Glutamatergic neuron (in vitro differentiated cells): ENCODE results near the gene SLCO2A1. TPM values are rescaled to one million over a fixed set of nuclear protein-coding genes. Genes with fewer than 3 reads are reported as not detected.

Experiments
- DNase-seq: peaks from one replicate; pipeline ENCODE4 v3.0.0; 2022
- H3K27ac Mint-ChIP-seq: one replicate; pipeline ENCODE4 v1.8.0; 2020; ENCODE audit warnings: mild to moderate bottlenecking, mixed read lengths, inconsistent platforms; ENCODE audit not compliant: unreplicated experiment
- H3K27me3 Mint-ChIP-seq: one replicate; pipeline ENCODE4 v1.8.0; 2020; ENCODE audit warnings: mild to moderate bottlenecking, moderate library complexity, mixed read lengths, inconsistent platforms; ENCODE audit not compliant: unreplicated experiment
- H3K36me3 Mint-ChIP-seq: one replicate; pipeline ENCODE4 v1.8.0; 2020; ENCODE audit warnings: mild to moderate bottlenecking, mixed read lengths, inconsistent platforms; ENCODE audit not compliant: unreplicated experiment
- H3K4me1 Mint-ChIP-seq: one replicate; pipeline ENCODE4 v1.8.0; 2020; ENCODE audit warnings: mild to moderate bottlenecking, low read depth, mixed read lengths, inconsistent platforms; ENCODE audit not compliant: unreplicated experiment
- H3K4me3 Mint-ChIP-seq: one replicate; pipeline ENCODE4 v1.8.0; 2020; ENCODE audit warnings: mild to moderate bottlenecking, mixed read lengths, inconsistent platforms; ENCODE audit not compliant: unreplicated experiment
- H3K9me3 Mint-ChIP-seq: one replicate; pipeline ENCODE4 v1.8.0; 2020; ENCODE audit warnings: mild to moderate bottlenecking, moderate library complexity, mixed read lengths, inconsistent platforms; ENCODE audit not compliant: unreplicated experiment
- total RNA-seq: library from RNA; stranded (reverse); fragmentation: NEBNext Ultra II Directional; extraction: Animal tissue kit (Norgen Biotek cat#: 25700); gene quantifications from one replicate; pipeline ENCODE4 v1.2.1, GENCODE V29; 2021; ENCODE audit not compliant: unreplicated experiment
- TF ChIP-seq, protein P1 (sequence below): fragments of 200-600 bp; sonication (generic); IDR thresholded peaks from one replicate; pipeline ENCODE4 v1.5.0; 2021; ENCODE audit not compliant: partially characterized antibody, unreplicated experiment

Gene SLCO2A1
- total RNA-seq, 1 donor from 2014 or later = not detected

GRCh38 chr3:133979553-133979952 is 50.2 kb downstream of the SLCO2A1 start:
- Mint-ChIP-seq H3K9me3 (peaks cover 5% of the 10 kb centered on the region), H3K36me3 (peaks cover 14% of the 10 kb centered on the region), H3K4me1 (no peaks in the 10 kb centered on the region), H3K27ac (no peak overlapping the region), H3K27me3 (peaks cover 10% of the 10 kb centered on the region), H3K4me3 (no peak overlapping the region)
- TF ChIP-seq, protein P1, sequence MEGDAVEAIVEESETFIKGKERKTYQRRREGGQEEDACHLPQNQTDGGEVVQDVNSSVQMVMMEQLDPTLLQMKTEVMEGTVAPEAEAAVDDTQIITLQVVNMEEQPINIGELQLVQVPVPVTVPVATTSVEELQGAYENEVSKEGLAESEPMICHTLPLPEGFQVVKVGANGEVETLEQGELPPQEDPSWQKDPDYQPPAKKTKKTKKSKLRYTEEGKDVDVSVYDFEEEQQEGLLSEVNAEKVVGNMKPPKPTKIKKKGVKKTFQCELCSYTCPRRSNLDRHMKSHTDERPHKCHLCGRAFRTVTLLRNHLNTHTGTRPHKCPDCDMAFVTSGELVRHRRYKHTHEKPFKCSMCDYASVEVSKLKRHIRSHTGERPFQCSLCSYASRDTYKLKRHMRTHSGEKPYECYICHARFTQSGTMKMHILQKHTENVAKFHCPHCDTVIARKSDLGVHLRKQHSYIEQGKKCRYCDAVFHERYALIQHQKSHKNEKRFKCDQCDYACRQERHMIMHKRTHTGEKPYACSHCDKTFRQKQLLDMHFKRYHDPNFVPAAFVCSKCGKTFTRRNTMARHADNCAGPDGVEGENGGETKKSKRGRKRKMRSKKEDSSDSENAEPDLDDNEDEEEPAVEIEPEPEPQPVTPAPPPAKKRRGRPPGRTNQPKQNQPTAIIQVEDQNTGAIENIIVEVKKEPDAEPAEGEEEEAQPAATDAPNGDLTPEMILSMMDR = no peak
- DNase-seq = no peak

- H3K4me1 Mint-ChIP-seq = no peaks in the 10 kb centered on the region
- peak overlapping the region; percentile 46 for H3K27ac Mint-ChIP-seq
- H3K36me3 Mint-ChIP-seq = peaks cover 8% of the 10 kb centered on the region
- peak overlapping the region; percentile 21 for H3K4me3 Mint-ChIP-seq
- TF ChIP-seq, protein P1 = no peak
- H3K9me3 Mint-ChIP-seq = peaks cover 5% of the 10 kb centered on the region
- peaks cover 9% of the 10 kb centered on the region for H3K27me3 Mint-ChIP-seq
- no peak for DNase-seq
Observed at GRCh38 chr3:133977568-133977967, 52.2 kb downstream of the SLCO2A1 start.

DNA sequence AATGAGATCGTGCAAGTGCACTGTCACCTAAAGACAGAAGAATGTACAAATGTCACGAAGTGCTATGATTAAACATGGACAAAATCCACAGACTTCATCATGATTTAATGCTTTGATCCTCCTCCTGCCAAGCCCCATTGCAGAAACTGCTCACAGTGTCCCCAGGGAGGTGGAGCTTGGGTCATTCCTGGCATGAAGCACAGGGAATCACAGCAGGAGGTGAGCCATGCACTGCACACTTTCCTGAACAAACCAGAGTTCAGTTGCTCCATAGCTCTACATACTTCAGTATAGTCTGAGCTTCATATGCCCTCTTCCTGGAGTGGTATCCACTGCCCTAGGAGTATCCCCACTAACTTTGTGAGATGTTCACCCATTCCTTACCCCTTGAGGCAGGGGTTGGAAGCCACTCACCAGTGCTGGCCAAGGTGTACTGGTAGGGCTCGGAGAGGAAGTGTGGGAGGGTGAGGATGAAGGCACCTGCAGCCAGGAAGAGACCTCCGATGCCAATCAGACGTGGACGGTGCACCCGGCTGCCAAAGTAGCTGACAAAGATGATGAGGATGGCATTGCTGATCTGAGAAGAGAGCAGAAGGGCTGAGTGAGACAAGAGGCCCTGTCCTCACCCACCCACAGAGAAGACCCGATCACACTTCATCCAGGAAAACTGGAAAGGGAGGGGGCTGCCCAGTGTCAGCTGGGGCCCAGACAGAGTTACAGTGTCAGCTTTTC is 56.3 kb downstream of the SLCO2A1 start:
- H3K27ac Mint-ChIP-seq = no peak overlapping the region
- H3K36me3 Mint-ChIP-seq = peaks cover 3% of the 10 kb centered on the region
- no peak overlapping the region for H3K4me3 Mint-ChIP-seq
- TF ChIP-seq, protein P1 = no peak
- peaks cover 7% of the 10 kb centered on the region for H3K27me3 Mint-ChIP-seq
- DNase-seq = no peak
- peaks cover 7% of the 10 kb centered on the region for H3K9me3 Mint-ChIP-seq
- no peaks in the 10 kb centered on the region for H3K4me1 Mint-ChIP-seq

- no peaks in the 10 kb centered on the region for H3K4me1 Mint-ChIP-seq
- no peak for DNase-seq
- H3K4me3 Mint-ChIP-seq = no peak overlapping the region
- peaks cover 3% of the 10 kb centered on the region for H3K36me3 Mint-ChIP-seq
- H3K27ac Mint-ChIP-seq = no peak overlapping the region
- H3K27me3 Mint-ChIP-seq = peaks cover 3% of the 10 kb centered on the region
- H3K9me3 Mint-ChIP-seq = peaks cover 5% of the 10 kb centered on the region
- TF ChIP-seq, protein P1 = no peak
Observed at GRCh38 chr3:133972156-133972555, 57.6 kb downstream of the SLCO2A1 start.

GRCh38 chr3:133970916-133971315 is 58.8 kb downstream of the SLCO2A1 start:
- no peak for DNase-seq
- H3K9me3 Mint-ChIP-seq = peaks cover 5% of the 10 kb centered on the region
- no peak overlapping the region for H3K4me3 Mint-ChIP-seq
- H3K27me3 Mint-ChIP-seq = peaks cover 2% of the 10 kb centered on the region
- no peaks in the 10 kb centered on the region for H3K4me1 Mint-ChIP-seq
- H3K27ac Mint-ChIP-seq = no peak overlapping the region
- TF ChIP-seq, protein P1 = no peak
- peaks cover 3% of the 10 kb centered on the region for H3K36me3 Mint-ChIP-seq
